Pericardium fibroblast (primary cell): ENCODE measurements around the gene EOGT. TPM values are rescaled to one million over a fixed set of nuclear protein-coding genes. Genes with fewer than 3 reads are reported as not detected.

Source experiments
- total RNA-seq: library from RNA; depleted of rRNA; stranded (reverse); fragments of >200 nt; gene quantifications from 2 replicates; pipeline ENCODE4 v1.2.3, GENCODE V29; 2015

Gene EOGT
- 15.7 and 40.6 TPM in 2 replicates for total RNA-seq

DNA sequence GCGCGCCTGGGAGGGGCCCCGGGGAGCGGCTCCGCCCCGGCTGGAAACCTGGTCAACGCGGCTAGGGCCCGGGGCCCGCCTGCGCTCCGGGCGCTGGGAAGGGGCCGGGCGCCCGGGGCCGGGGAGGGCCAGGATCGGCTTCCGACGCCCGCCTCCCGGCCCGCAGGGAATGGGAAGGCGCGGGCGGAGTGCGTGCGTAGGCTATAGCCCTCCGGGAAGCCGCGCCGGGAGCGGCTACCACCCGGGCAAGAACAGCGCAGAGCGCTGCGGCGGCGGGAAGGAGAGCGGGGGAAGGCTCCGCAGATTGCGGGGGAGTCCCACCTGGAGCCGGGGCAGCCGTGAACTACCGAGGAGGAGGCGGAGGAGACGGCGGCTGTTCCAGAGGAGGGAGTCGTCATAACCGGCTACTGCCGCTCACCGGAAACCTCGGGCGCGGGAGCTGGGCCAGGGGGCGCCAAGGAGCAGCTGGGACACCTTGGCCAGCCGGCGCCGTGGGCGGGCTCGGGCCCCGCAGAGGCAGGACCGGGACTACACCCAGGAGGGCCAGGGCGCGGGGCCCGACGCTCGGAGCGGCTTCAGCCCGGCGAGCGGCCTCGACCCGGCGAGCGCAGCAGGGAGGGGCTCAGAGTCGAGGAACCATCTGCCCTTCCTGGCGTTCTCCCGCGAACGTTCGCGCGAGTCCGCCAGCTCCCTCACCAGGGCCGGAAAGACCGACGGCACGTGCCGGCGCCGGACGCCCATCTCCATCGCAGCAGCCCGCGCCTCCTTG lies at the start of gene EOGT:
Gene EOGT, minus strand, starts transcription at position 432 of the 769 bp plus-strand sequence. CDS start 3,838 bp downstream, outside the sequence.

GRCh38 chr3:69051756-69052471 lies 38.4 kb upstream of the EOGT start, which contains the start of gene TMF1:
TSS of gene TMF1 (minus strand) at chr3:69052333. CDS start at chr3:69052086, 247 bp downstream.

Other genes starting within 250 kb of the EOGT start
- gene TAFA4, start 81.1 kb downstream of the EOGT start, total RNA-seq, result not detected in 2 replicates
- 15.7 and 19.4 TPM in 2 replicates for gene TMF1, start 38.6 kb upstream of the EOGT start, total RNA-seq
- 41.1 and 42.2 TPM in 2 replicates for gene UBA3, start 66.7 kb upstream of the EOGT start, total RNA-seq
- gene ARL6IP5, start 71.3 kb upstream of the EOGT start, total RNA-seq, result 106 and 134 TPM in 2 replicates
- 0.26 TPM in 1 of 2 replicates, not detected in the other for gene LMOD3, start 108.9 kb upstream of the EOGT start, total RNA-seq